GM23338 (cell line): ENCODE measurements around the gene KRT74.

Experiments
- CTCF ChIP-seq, 2 experiments: fragments of 200-600 bp in 1 of 2; sonication (generic) in 1 of 2; conservative IDR thresholded peaks; 2 replicates each; pipeline versions ENCODE4 v1.5.1 to v1.6.1; 2016 to 2017; ENCODE audit warnings: antibody characterized with exemption in 2 of 2, low read depth in 2 of 2, mild to moderate bottlenecking in 2 of 2, moderate library complexity in 1 of 2
- EZH2 ChIP-seq: fragments of 200-600 bp; sonication (generic); IDR thresholded peaks from one replicate; pipeline ENCODE4 v1.8.0; 2017; ENCODE audit warnings: antibody characterized with exemption, mild to moderate bottlenecking, low read depth; ENCODE audit not compliant: unreplicated experiment
- EZH2phosphoT487 ChIP-seq: fragments of 200-600 bp; sonication (generic); IDR thresholded peaks from one replicate; pipeline ENCODE4 v1.8.1; 2018; ENCODE audit warnings: antibody characterized with exemption; ENCODE audit not compliant: unreplicated experiment
- JUNB ChIP-seq: IDR thresholded peaks from one replicate; pipeline ENCODE4 v1.6.1; 2016; ENCODE audit warnings: antibody characterized with exemption; ENCODE audit not compliant: unreplicated experiment
- POLR2AphosphoS5 ChIP-seq: IDR thresholded peaks from 2 replicates; pipeline ENCODE4 v1.6.1; 2016; ENCODE audit warnings: antibody characterized with exemption, low read depth
- REST ChIP-seq: IDR thresholded peaks from one replicate; pipeline ENCODE4 v1.6.1; 2018; ENCODE audit warnings: antibody characterized with exemption; ENCODE audit not compliant: unreplicated experiment
- STAT1 ChIP-seq: IDR thresholded peaks from one replicate; pipeline ENCODE4 v1.6.1; 2016; ENCODE audit warnings: antibody characterized with exemption; ENCODE audit not compliant: unreplicated experiment
- ZNF331 ChIP-seq: fragments of 250-450 bp; sonication (Bioruptor Pico); IDR thresholded peaks from 2 replicates; pipeline ENCODE4 v1.5.0; 2020; ENCODE audit warnings: low read depth, mild to moderate bottlenecking, moderate library complexity

- TF ChIP-seq CTCF (conservative IDR thresholded peaks at IDR 0.05; ENCODE audit: low read depth in 2 of 2) (no peak), EZH2phosphoT487 (no peak), REST (no peak), POLR2AphosphoS5 (no peak), JUNB (no peak), EZH2 (no peak), ZNF331 (CRISPR knock-in tag) (no peak), STAT1 (no peak)
Measured at GRCh38 chr12:52521568-52522266, 51.9 kb downstream of the KRT74 start.
